DMS53 treated with DMSO at 0.1 percent for 48 hours (cell line): ENCODE results near the gene CD180.
A peak's percentile ranks its signal among the peaks of the same experiment; 100 is the strongest.

ENCODE experiments used
- DNase-seq: peaks from one replicate; lab custom pipeline; 2025; ENCODE audit not compliant: unreplicated experiment; lab: John Stamatoyannopoulos, UW

CD180 gene

GRCh38 chr5:67163231-67163756, 33.3 kb downstream of the CD180 start:
- no peak for DNase-seq

- no peak for DNase-seq
Measured at GRCh38 chr5:67161767-67162166, 34.8 kb downstream of the CD180 start.

- DNase-seq, result no peak
Measured at GRCh38 chr5:67160985-67161384, 35.6 kb downstream of the CD180 start.

- no peak for DNase-seq
Measured at GRCh38 chr5:67160272-67160671, 36.3 kb downstream of the CD180 start.

- DNase-seq, result peak; percentile 38
Measured at GRCh38 chr5:67156976-67157583, 39.5 kb downstream of the CD180 start.

- DNase-seq, result no peak
Measured at GRCh38 chr5:67154556-67155206, 41.9 kb downstream of the CD180 start.

- DNase-seq, result no peak
Measured at GRCh38 chr5:67153292-67153691, 43.3 kb downstream of the CD180 start.

- DNase-seq, result no peak
Measured at GRCh38 chr5:67152400-67152799, 44.2 kb downstream of the CD180 start.

- no peak for DNase-seq
Measured at GRCh38 chr5:67149951-67150523, 46.6 kb downstream of the CD180 start.

- DNase-seq, result no peak
Measured at GRCh38 chr5:67149057-67149950, 47.3 kb downstream of the CD180 start.

GRCh38 chr5:67147760-67148159, 48.8 kb downstream of the CD180 start:
- DNase-seq, result no peak

GRCh38 chr5:67146981-67147380, 49.6 kb downstream of the CD180 start:
- DNase-seq, result no peak

GRCh38 chr5:67146574-67146973, 50.0 kb downstream of the CD180 start:
- DNase-seq, result no peak

- no peak for DNase-seq
Measured at GRCh38 chr5:67144183-67144639, 52.4 kb downstream of the CD180 start.

GRCh38 chr5:67143549-67143948, 53.0 kb downstream of the CD180 start:
- no peak for DNase-seq

- no peak for DNase-seq
Measured at GRCh38 chr5:67142816-67143215, 53.8 kb downstream of the CD180 start.

GRCh38 chr5:67141644-67142043, 55.0 kb downstream of the CD180 start:
- DNase-seq, result no peak

- DNase-seq, result no peak
Measured at GRCh38 chr5:67140413-67140812, 56.2 kb downstream of the CD180 start.

GRCh38 chr5:67139030-67139429, 57.6 kb downstream of the CD180 start:
- no peak for DNase-seq

GRCh38 chr5:67135381-67135984, 61.1 kb downstream of the CD180 start:
- DNase-seq, result no peak

GRCh38 chr5:67133776-67134175, 62.8 kb downstream of the CD180 start:
- no peak for DNase-seq
